Smooth muscle cell (in vitro differentiated cells): ENCODE results near the gene BATF3. TPM values are rescaled to one million over a fixed set of nuclear protein-coding genes. Genes with fewer than 3 reads are reported as not detected.

Experiments used
- DNase-seq: peaks from one replicate; lab custom pipeline; 2025; ENCODE audit not compliant: unreplicated experiment; lab: John Stamatoyannopoulos, UW
- H2AFZ ChIP-seq: fragments of 200-600 bp; sonication (generic); 2 replicates; pipeline ENCODE4 v1.6.0; 2016; ENCODE audit warnings: antibody characterized with exemption, low read depth, mild to moderate bottlenecking
- H3F3A ChIP-seq: fragments of 200-600 bp; sonication (generic); 2 replicates; pipeline ENCODE4 v1.6.0; 2017; ENCODE audit warnings: antibody characterized with exemption, low read depth
- H3K27ac ChIP-seq: fragments of 200-600 bp; sonication (generic); 2 replicates; pipeline ENCODE4 v1.5.1; 2016; ENCODE audit warnings: low read depth, mild to moderate bottlenecking
- H3K27me3 ChIP-seq: fragments of 200-600 bp; sonication (generic); 2 replicates; pipeline ENCODE4 v1.6.1; 2016; ENCODE audit warnings: low read depth, mild to moderate bottlenecking
- H3K36me3 ChIP-seq: fragments of 200-600 bp; sonication (generic); 2 replicates; pipeline ENCODE4 v1.5.1; 2016; ENCODE audit warnings: low read depth
- H3K4me1 ChIP-seq: fragments of 200-600 bp; sonication (generic); 2 replicates; pipeline ENCODE4 v1.5.1; 2016; ENCODE audit warnings: low read depth
- H3K4me2 ChIP-seq: fragments of 200-600 bp; sonication (generic); 2 replicates; pipeline ENCODE4 v1.6.0; 2016; ENCODE audit warnings: mild to moderate bottlenecking
- H3K4me3 ChIP-seq: fragments of 200-600 bp; sonication (generic); 2 replicates; pipeline ENCODE4 v1.5.1; 2016; ENCODE audit warnings: mild to moderate bottlenecking
- H3K79me2 ChIP-seq: fragments of 200-600 bp; sonication (generic); 2 replicates; pipeline ENCODE4 v1.6.0; 2016; ENCODE audit warnings: low read depth, mild to moderate bottlenecking
- H3K9ac ChIP-seq: fragments of 200-600 bp; sonication (generic); 2 replicates; pipeline ENCODE4 v1.6.0; 2016; ENCODE audit warnings: low read depth
- H3K9me3 ChIP-seq: fragments of 200-600 bp; sonication (generic); replicated peaks from 2 replicates; pipeline ENCODE4 v1.5.1; 2016; ENCODE audit warnings: low read depth
- H4K20me1 ChIP-seq: fragments of 200-600 bp; sonication (generic); 2 replicates; pipeline ENCODE4 v1.6.0; 2016; ENCODE audit warnings: low read depth
- CTCF ChIP-seq: fragments of 200-600 bp; sonication (generic); IDR thresholded peaks from 2 replicates; pipeline ENCODE4 v1.5.1; 2017; ENCODE audit warnings: borderline replicate concordance, mild to moderate bottlenecking, antibody characterized with exemption; ENCODE audit not compliant: insufficient read depth, poor library complexity, severe bottlenecking
- WGBS: methylation state at CpG from one replicate; pipeline ENCODE4 v1.1.7; 2016; ENCODE audit warnings: low lambda C conversion rate; 5-methylcytosine and 5-hydroxymethylcytosine counted together
- polyA plus RNA-seq: library from polyadenylated mRNA; unstranded; fragments of >200 nt; fragmentation: Nextera tagmentation; extraction: Ambion mirVana; gene quantifications from 2 replicates; pipeline ENCODE4 v1.2.1, GENCODE V29; 2016
- total RNA-seq: library from RNA; depleted of rRNA; stranded (reverse); fragments of >200 nt; gene quantifications from 2 replicates; pipeline ENCODE4 v1.2.3, GENCODE V29; 2014

Gene BATF3
- total RNA-seq = 0.45 and 5.8 TPM in 2 replicates
- polyA plus RNA-seq = 11.5 and 12.1 TPM in 2 replicates

GRCh38 chr1:212699625-212700222 lies at the start of gene BATF3:
Gene BATF3, minus strand, starts transcription at chr1:212699840. Its CDS starts 78 bp downstream, at chr1:212699762.
- Histone ChIP-seq H3K27me3 (peaks cover 19% of the 10 kb centered on the region), H3K79me2 (no peaks in the 10 kb centered on the region), H3K27ac (no peak within 1 kb of the TSS), H4K20me1 (no peaks in the 10 kb centered on the region), H3K36me3 (no peaks in the 10 kb centered on the region), H3K4me1 (peaks cover 11% of the 10 kb centered on the region), H3F3A (peaks cover 8% of the 10 kb centered on the region), H2AFZ (peak within 1 kb of the TSS; percentile 94), H3K4me2 (peak within 1 kb of the TSS; percentile 90), H3K9ac (peak within 1 kb of the TSS; percentile 27), H3K4me3 (peak within 1 kb of the TSS; percentile 64), H3K9me3 (no peaks in the 10 kb centered on the region)
- 4% methylated on average over 15 of the region's 79 CpGs for WGBS
- DNase-seq = no peak
- TF ChIP-seq CTCF = no peak

- no peaks in the 10 kb centered on the region for H3K4me1 ChIP-seq
- no peaks in the 10 kb centered on the region for H3K9me3 ChIP-seq
- no peak overlapping the region for H2AFZ ChIP-seq
- H3K4me3 ChIP-seq = no peak overlapping the region
- TF ChIP-seq CTCF = no peak
- no peaks in the 10 kb centered on the region for H4K20me1 ChIP-seq
- WGBS = 94% methylated on average over 3 of the region's 3 CpGs
- H3K79me2 ChIP-seq = peaks cover 11% of the 10 kb centered on the region
- H3K9ac ChIP-seq = no peak overlapping the region
- no peaks in the 10 kb centered on the region for H3F3A ChIP-seq
- H3K36me3 ChIP-seq = no peaks in the 10 kb centered on the region
- no peak overlapping the region for H3K4me2 ChIP-seq
- DNase-seq = no peak
- H3K27me3 ChIP-seq = no peaks in the 10 kb centered on the region
- H3K27ac ChIP-seq = no peak overlapping the region
Observed at GRCh38 chr1:212746546-212746945, 46.9 kb upstream of the BATF3 start.

- H2AFZ ChIP-seq = no peak overlapping the region
- H3F3A ChIP-seq = no peaks in the 10 kb centered on the region
- no peak overlapping the region for H3K27ac ChIP-seq
- H3K4me2 ChIP-seq = no peak overlapping the region
- no peaks in the 10 kb centered on the region for H3K4me1 ChIP-seq
- H3K4me3 ChIP-seq = no peak overlapping the region
- H4K20me1 ChIP-seq = no peaks in the 10 kb centered on the region
- no peaks in the 10 kb centered on the region for H3K36me3 ChIP-seq
- H3K27me3 ChIP-seq = no peaks in the 10 kb centered on the region
- peaks cover 11% of the 10 kb centered on the region for H3K79me2 ChIP-seq
- no peak for DNase-seq
- no peak for TF ChIP-seq CTCF
- H3K9ac ChIP-seq = no peak overlapping the region
- H3K9me3 ChIP-seq = no peaks in the 10 kb centered on the region
Observed at GRCh38 chr1:212745303-212745702, 45.7 kb upstream of the BATF3 start.

GRCh38 chr1:212743901-212744475 lies 44.3 kb upstream of the BATF3 start:
- no peaks in the 10 kb centered on the region for H3K4me1 ChIP-seq
- H3K9me3 ChIP-seq = no peaks in the 10 kb centered on the region
- H2AFZ ChIP-seq = no peak overlapping the region
- peak overlapping the region; percentile 49 for H3K27ac ChIP-seq
- no peaks in the 10 kb centered on the region for H3F3A ChIP-seq
- no peak for DNase-seq
- no peak overlapping the region for H3K4me3 ChIP-seq
- peaks cover 11% of the 10 kb centered on the region for H3K79me2 ChIP-seq
- H3K36me3 ChIP-seq = no peaks in the 10 kb centered on the region
- H3K9ac ChIP-seq = no peak overlapping the region
- TF ChIP-seq CTCF = no peak
- H4K20me1 ChIP-seq = no peaks in the 10 kb centered on the region
- WGBS = 53% methylated on average over 4 of the region's 4 CpGs
- H3K27me3 ChIP-seq = no peaks in the 10 kb centered on the region
- H3K4me2 ChIP-seq = peak overlapping the region; percentile 27
